Fibroblast of lung (primary cell): ENCODE results near the gene SPP1. TPM values are rescaled to one million over a fixed set of nuclear protein-coding genes. Genes with fewer than 3 reads are reported as not detected.

ENCODE experiments used
- DNase-seq, 2 donors: peaks; one replicate each; pipeline versions ENCODE4 v3.0.0 to v3.0.0-alpha.2; 2010; ENCODE audit warnings: low read depth in 2 of 2
- H2AFZ ChIP-seq: 2 replicates; pipeline ENCODE4 v1.5.1; 2012; ENCODE audit warnings: low read length, control low read depth, inconsistent platforms
- H3K27ac ChIP-seq: 2 replicates; pipeline ENCODE4 v1.5.1; 2011; ENCODE audit warnings: low read length, control low read depth; ENCODE audit not compliant: insufficient read depth
- H3K27me3 ChIP-seq: 2 replicates; pipeline ENCODE4 v1.5.1; 2011; ENCODE audit warnings: mild to moderate bottlenecking, low read length; ENCODE audit not compliant: control insufficient read depth, insufficient read depth
- H3K36me3 ChIP-seq: 2 replicates; pipeline ENCODE4 v1.5.1; 2011; ENCODE audit warnings: low read length; ENCODE audit not compliant: control insufficient read depth, insufficient read depth
- H3K4me1 ChIP-seq: 2 replicates; pipeline ENCODE4 v1.5.1; 2011; ENCODE audit warnings: low read length; ENCODE audit not compliant: control insufficient read depth, insufficient read depth; ENCODE audit errors: extremely low read depth
- H3K4me2 ChIP-seq: 2 replicates; pipeline ENCODE4 v1.5.1; 2011; ENCODE audit warnings: low read length, control low read depth; ENCODE audit not compliant: insufficient read depth; ENCODE audit errors: extremely low read depth
- H3K4me3 ChIP-seq, 4 experiments: fragments of 200-600 bp in 1 of 4; sonication (generic) in 1 of 4; replicated peaks in 1 of 4; 2 replicates each; pipeline ENCODE4 v1.5.1; 2011 to 2016; ENCODE audit warnings: low read length in 4 of 4, low read depth in 3 of 4, mild to moderate bottlenecking in 3 of 4, control low read depth in 2 of 4, inconsistent platforms in 1 of 4, mixed read lengths in 1 of 4; ENCODE audit not compliant: insufficient read depth in 1 of 4; ENCODE audit errors: control extremely low read depth in 1 of 4
- H3K79me2 ChIP-seq: 2 replicates; pipeline ENCODE4 v1.5.1; 2012; ENCODE audit warnings: mild to moderate bottlenecking, low read length, inconsistent platforms; ENCODE audit not compliant: control insufficient read depth, insufficient read depth
- H3K9ac ChIP-seq: 2 replicates; pipeline ENCODE4 v1.5.1; 2011; ENCODE audit warnings: mild to moderate bottlenecking, low read length, control low read depth; ENCODE audit not compliant: insufficient read depth
- H3K9me3 ChIP-seq: 2 replicates; pipeline ENCODE4 v1.5.1; 2012; ENCODE audit warnings: low read depth, low read length; ENCODE audit not compliant: control insufficient read depth, insufficient read depth
- H4K20me1 ChIP-seq: 2 replicates; pipeline ENCODE4 v1.5.1; 2011; ENCODE audit warnings: low read length; ENCODE audit not compliant: control insufficient read depth, insufficient read depth; ENCODE audit errors: extremely low read depth
- CTCF ChIP-seq, 2 donors: IDR thresholded peaks in 1 of 2; conservative IDR thresholded peaks in 1 of 2; 1 replicate in 1 of 2; 2 replicates in 1 of 2; pipeline ENCODE4 v1.5.1; 2011 to 2012; ENCODE audit warnings: low read length in 2 of 2, control low read depth in 1 of 2, inconsistent platforms in 1 of 2, low read depth in 1 of 2, mild to moderate bottlenecking in 1 of 2
- EZH2 ChIP-seq: IDR thresholded peaks from 2 replicates; pipeline ENCODE4 v1.5.1; 2012; ENCODE audit warnings: low read length, control low read depth, mild to moderate bottlenecking; ENCODE audit errors: missing control alignments
- polyA plus RNA-seq, 2 donors: library from polyadenylated mRNA; depleted of rRNA in 1 of 2; stranded (reverse) in 1 of 2; unstranded in 1 of 2; fragments of >200 nt; gene quantifications; 2 replicates each; pipeline ENCODE4 v1.2.1, GENCODE V29; 2011 to 2012; ENCODE audit warnings: missing spikeins in 1 of 2
- total RNA-seq: library from RNA; depleted of rRNA; stranded (reverse); fragments of >200 nt; gene quantifications from 2 replicates; pipeline ENCODE4 v1.2.1, GENCODE V29; 2014

The SPP1 gene
- total and polyA plus RNA-seq, 2 donors (not counting 1 experiment from before 2014, with no cell fraction given): 0.17 to 0.59 TPM

- Histone ChIP-seq H3K4me1 (no peaks in the 10 kb centered on the region), H4K20me1 (no peaks in the 10 kb centered on the region), H3K36me3 (no peaks in the 10 kb centered on the region), H3K79me2 (no peaks in the 10 kb centered on the region), H3K9ac (no peak overlapping the region), H3K27me3 (no peaks in the 10 kb centered on the region), H2AFZ (no peak overlapping the region), H3K9me3 (no peaks in the 10 kb centered on the region), H3K4me2 (no peak overlapping the region), H3K4me3 (no peak overlapping the region), H3K27ac (no peak overlapping the region)
- TF ChIP-seq CTCF (conservative IDR thresholded peaks at IDR 0.05 in 1 of 2, IDR thresholded peaks at IDR 0.05 in 1 of 2; ENCODE audit: low read depth in 1 of 2, low read length in 2 of 2): no peak
- no peak for TF ChIP-seq EZH2
- no peak for DNase-seq
Measured at GRCh38 chr4:87985887-87986200, 10.3 kb downstream of the SPP1 start.

GRCh38 chr4:87986508-87986907 is 11.0 kb downstream of the SPP1 start:
- TF ChIP-seq CTCF (conservative IDR thresholded peaks at IDR 0.05 in 1 of 2, IDR thresholded peaks at IDR 0.05 in 1 of 2; ENCODE audit: low read depth in 1 of 2, low read length in 2 of 2): no peak
- no peak for TF ChIP-seq EZH2
- H3K27ac ChIP-seq: no peak overlapping the region
- H2AFZ ChIP-seq: no peak overlapping the region
- H3K27me3 ChIP-seq: no peaks in the 10 kb centered on the region
- no peaks in the 10 kb centered on the region for H3K36me3 ChIP-seq
- H3K4me1 ChIP-seq: no peaks in the 10 kb centered on the region
- no peaks in the 10 kb centered on the region for H3K9me3 ChIP-seq
- no peak overlapping the region for H3K4me2 ChIP-seq
- no peak overlapping the region for H3K4me3 ChIP-seq
- H3K9ac ChIP-seq: no peak overlapping the region
- DNase-seq: no peak
- H4K20me1 ChIP-seq: no peaks in the 10 kb centered on the region
- no peaks in the 10 kb centered on the region for H3K79me2 ChIP-seq

- Histone ChIP-seq H3K27me3 (no peaks in the 10 kb centered on the region), H4K20me1 (no peaks in the 10 kb centered on the region), H3K27ac (no peak overlapping the region), H3K4me3 (no peak overlapping the region), H3K4me1 (no peaks in the 10 kb centered on the region), H2AFZ (no peak overlapping the region), H3K9ac (no peak overlapping the region), H3K36me3 (no peaks in the 10 kb centered on the region), H3K9me3 (no peaks in the 10 kb centered on the region), H3K79me2 (no peaks in the 10 kb centered on the region), H3K4me2 (no peak overlapping the region)
- DNase-seq: no peak
- no peak for TF ChIP-seq EZH2
- no peak for TF ChIP-seq CTCF (conservative IDR thresholded peaks at IDR 0.05 in 1 of 2, IDR thresholded peaks at IDR 0.05 in 1 of 2; ENCODE audit: low read depth in 1 of 2, low read length in 2 of 2)
Measured at GRCh38 chr4:87989765-87990164, 14.3 kb downstream of the SPP1 start.
